Activated CD8-positive, alpha-beta T cell treated with anti-CD3 and anti-CD28 coated beads for 36 hours (primary cell): ENCODE results near the gene SIN3B. TPM values are rescaled to one million over a fixed set of nuclear protein-coding genes. Genes with fewer than 3 reads are reported as not detected.
A peak's percentile ranks its signal among the peaks of the same experiment; 100 is the strongest.

Experiments
- ATAC-seq: fragments of 200-7000 bp; cut with Tn5 transposase; one replicate; pipeline ENCODE4 v1.10.0; 2021; ENCODE audit warnings: mild to moderate bottlenecking, moderate library complexity
- CTCF ChIA-PET: fragments of 350-600 bp; sonication (Branson Sonifier 250); formaldehyde crosslinking; loops from one replicate; lab custom pipeline; 2021; ENCODE audit warnings: antibody characterized with exemption; lab: Charles Lee
- POLR2A ChIA-PET: fragments of 350-600 bp; sonication (Branson Sonifier 250); formaldehyde crosslinking; loops from one replicate; lab custom pipeline; 2021; ENCODE audit warnings: antibody characterized with exemption; lab: Charles Lee
- DNase-seq: peaks from one replicate; pipeline ENCODE4 v3.0.0-alpha.2; 2020
- H3K27ac Mint-ChIP-seq: one replicate; pipeline ENCODE4 v1.8.0; 2021; ENCODE audit warnings: mild to moderate bottlenecking, mixed read lengths
- H3K27me3 Mint-ChIP-seq: one replicate; pipeline ENCODE4 v1.8.0; 2021; ENCODE audit warnings: mixed read lengths
- H3K36me3 Mint-ChIP-seq: one replicate; pipeline ENCODE4 v1.8.0; 2021; ENCODE audit warnings: low read depth, mixed read lengths
- H3K4me1 Mint-ChIP-seq: one replicate; pipeline ENCODE4 v1.8.0; 2021; ENCODE audit warnings: low read depth, mixed read lengths
- H3K4me3 Mint-ChIP-seq: one replicate; pipeline ENCODE4 v1.8.0; 2021; ENCODE audit warnings: mild to moderate bottlenecking, moderate library complexity, mixed read lengths
- H3K9me3 Mint-ChIP-seq: one replicate; pipeline ENCODE4 v1.8.0; 2021; ENCODE audit warnings: mixed read lengths
- CTCF ChIP-seq: fragments of 200-600 bp; IDR thresholded peaks from one replicate; pipeline ENCODE4 v1.8.0; 2022; ENCODE audit warnings: antibody characterized with exemption, mild to moderate bottlenecking
- intact Hi-C: fragments of 100-400 bp; cut with micrococcal nuclease; formaldehyde crosslinking; loops from one replicate; pipeline ENCODE4 v1.10.0; 2022
- total RNA-seq, 2 experiments: library from RNA; stranded (reverse); gene quantifications; one replicate each; pipeline ENCODE4 v1.2.3, GENCODE V29; 2021

The SIN3B gene
- total RNA-seq, 2 experiments from 2014 or later = 27.6 to 31.6 TPM

- ChIA-PET POLR2A (no interaction called here), CTCF (no interaction called here)
- no peak overlapping the region for H3K27ac Mint-ChIP-seq
- H3K9me3 Mint-ChIP-seq = no peaks in the 10 kb centered on the region
- intact Hi-C loops = no loop called here
- H3K4me1 Mint-ChIP-seq = peaks cover 2% of the 10 kb centered on the region
- H3K27me3 Mint-ChIP-seq = peaks cover 13% of the 10 kb centered on the region
- no peak overlapping the region for H3K4me3 Mint-ChIP-seq
- no peak for TF ChIP-seq CTCF
- ATAC-seq = no peak
- no peak for DNase-seq
- no peaks in the 10 kb centered on the region for H3K36me3 Mint-ChIP-seq
These were observed 9.1 kb upstream of the SIN3B start for GRCh38 chr19:16820056-16820455.

- peaks cover 23% of the 10 kb centered on the region for H3K27me3 Mint-ChIP-seq
- DNase-seq (no peak), ATAC-seq (no peak)
- no peak overlapping the region for H3K4me3 Mint-ChIP-seq
- intact Hi-C loops = no loop called here
- ChIA-PET POLR2A (no interaction called here), CTCF (no interaction called here)
- no peaks in the 10 kb centered on the region for H3K9me3 Mint-ChIP-seq
- no peak for TF ChIP-seq CTCF
- no peaks in the 10 kb centered on the region for H3K36me3 Mint-ChIP-seq
- peaks cover 6% of the 10 kb centered on the region for H3K4me1 Mint-ChIP-seq
- no peak overlapping the region for H3K27ac Mint-ChIP-seq
These were observed 8.1 kb upstream of the SIN3B start for GRCh38 chr19:16821081-16821480.

GRCh38 chr19:16822648-16823047, 6.5 kb upstream of the SIN3B start:
- no peak for DNase-seq
- H3K4me1 Mint-ChIP-seq = peaks cover 6% of the 10 kb centered on the region
- ChIA-PET POLR2A (no interaction called here), CTCF (no interaction called here)
- no peaks in the 10 kb centered on the region for H3K9me3 Mint-ChIP-seq
- intact Hi-C loops = no loop called here
- H3K4me3 Mint-ChIP-seq = no peak overlapping the region
- no peak for TF ChIP-seq CTCF
- no peak for ATAC-seq
- peaks cover 25% of the 10 kb centered on the region for H3K27me3 Mint-ChIP-seq
- no peak overlapping the region for H3K27ac Mint-ChIP-seq
- no peaks in the 10 kb centered on the region for H3K36me3 Mint-ChIP-seq

GRCh38 chr19:16824658-16825311, 4.4 kb upstream of the SIN3B start:
- peaks cover 25% of the 10 kb centered on the region for H3K27me3 Mint-ChIP-seq
- no peak overlapping the region for H3K27ac Mint-ChIP-seq
- ChIA-PET POLR2A (no interaction called here), CTCF (no interaction called here)
- H3K4me1 Mint-ChIP-seq = peaks cover 11% of the 10 kb centered on the region
- ATAC-seq (no peak), DNase-seq (no peak)
- H3K9me3 Mint-ChIP-seq = no peaks in the 10 kb centered on the region
- no peaks in the 10 kb centered on the region for H3K36me3 Mint-ChIP-seq
- TF ChIP-seq CTCF = no peak
- peak overlapping the region; percentile 7 for H3K4me3 Mint-ChIP-seq
- intact Hi-C loops = no loop called here

GRCh38 chr19:16825312-16826052, 3.7 kb upstream of the SIN3B start:
- ChIA-PET POLR2A (no interaction called here), CTCF (interaction anchor here (0.6 kb wide), 1 partner anchor 46 kb away, joined by 3 read pairs; no protein-coding TSS in a partner anchor)
- intact Hi-C loops = no loop called here
- no peak for ATAC-seq
- H3K27ac Mint-ChIP-seq = no peak overlapping the region
- peak overlapping the region; percentile 7 for H3K4me3 Mint-ChIP-seq
- H3K27me3 Mint-ChIP-seq = peaks cover 25% of the 10 kb centered on the region
- no peak for TF ChIP-seq CTCF
- H3K36me3 Mint-ChIP-seq = peaks cover under 1% of the 10 kb centered on the region
- H3K4me1 Mint-ChIP-seq = peaks cover 15% of the 10 kb centered on the region
- H3K9me3 Mint-ChIP-seq = no peaks in the 10 kb centered on the region
- DNase-seq = no peak
